H9 (cell line): ENCODE data around the gene RRP12. TPM values are rescaled to one million over a fixed set of nuclear protein-coding genes. Genes with fewer than 3 reads are reported as not detected.
A peak's percentile ranks its signal among the peaks of the same experiment; 100 is the strongest.

Experiments used
- DNase-seq: peaks from one replicate; pipeline ENCODE4 v3.0.0-alpha.2; 2017
- H2AFZ ChIP-seq: one replicate; pipeline ENCODE4 v1.6.1; 2013; ENCODE audit warnings: mild to moderate bottlenecking, low read length, control low read depth, moderate library complexity
- H2AK5ac ChIP-seq: 2 replicates; pipeline ENCODE4 v1.6.1; 2013; ENCODE audit warnings: low read length, control low read depth, mixed read lengths; ENCODE audit not compliant: insufficient read length
- H2BK120ac ChIP-seq: one replicate; pipeline ENCODE4 v1.6.1; 2013; ENCODE audit warnings: low read depth, mild to moderate bottlenecking, low read length, control low read depth, inconsistent platforms; ENCODE audit not compliant: poor library complexity, severe bottlenecking
- H2BK12ac ChIP-seq: 2 replicates; pipeline ENCODE4 v1.6.1; 2013; ENCODE audit warnings: low read length, control low read depth, mixed read lengths, low read depth; ENCODE audit not compliant: insufficient read length
- H2BK15ac ChIP-seq: 2 replicates; pipeline ENCODE4 v1.6.1; 2013; ENCODE audit warnings: low read depth, low read length, control low read depth
- H2BK20ac ChIP-seq: one replicate; pipeline ENCODE4 v1.6.1; 2013; ENCODE audit warnings: low read depth, mild to moderate bottlenecking, low read length, control low read depth, inconsistent platforms; ENCODE audit not compliant: poor library complexity, severe bottlenecking
- H2BK5ac ChIP-seq: 2 replicates; pipeline ENCODE4 v1.6.1; 2013; ENCODE audit warnings: low read length, control low read depth, mixed read lengths; ENCODE audit not compliant: insufficient read length
- H3K14ac ChIP-seq: 2 replicates; pipeline ENCODE4 v1.6.1; 2013; ENCODE audit warnings: low read length, control low read depth; ENCODE audit not compliant: insufficient read depth
- H3K18ac ChIP-seq: 2 replicates; pipeline ENCODE4 v1.6.1; 2013; ENCODE audit warnings: low read depth, mild to moderate bottlenecking, mixed read lengths, low read length, control low read depth; ENCODE audit not compliant: insufficient read length
- H3K23ac ChIP-seq: 2 replicates; pipeline ENCODE4 v1.6.1; 2013; ENCODE audit warnings: low read length, control low read depth, mixed read lengths, low read depth; ENCODE audit not compliant: insufficient read length
- H3K23me2 ChIP-seq: 2 replicates; pipeline ENCODE4 v1.6.1; 2013; ENCODE audit warnings: low read depth, mild to moderate bottlenecking, mixed read lengths, low read length, control low read depth; ENCODE audit not compliant: insufficient read length, poor library complexity, severe bottlenecking
- H3K27ac ChIP-seq: 2 replicates; pipeline ENCODE4 v1.5.1; 2013; ENCODE audit warnings: low read length, control low read depth, mixed read lengths, low read depth; ENCODE audit not compliant: insufficient read length
- H3K27me3 ChIP-seq: 2 replicates; pipeline ENCODE4 v1.6.1; 2013; ENCODE audit warnings: low read length, control low read depth, inconsistent platforms; ENCODE audit not compliant: insufficient read depth
- H3K4ac ChIP-seq: 2 replicates; pipeline ENCODE4 v1.6.1; 2013; ENCODE audit warnings: low read depth, mild to moderate bottlenecking, control low read depth, inconsistent platforms, low read length, moderate library complexity
- H3K4me1 ChIP-seq: 2 replicates; pipeline ENCODE4 v1.6.1; 2013; ENCODE audit warnings: low read length, control low read depth, inconsistent platforms; ENCODE audit not compliant: insufficient read depth
- H3K4me2 ChIP-seq: 2 replicates; pipeline ENCODE4 v1.6.1; 2013; ENCODE audit warnings: low read length, control low read depth, mixed read lengths; ENCODE audit not compliant: insufficient read length, insufficient read depth
- H3K56ac ChIP-seq: 2 replicates; pipeline ENCODE4 v1.6.1; 2013; ENCODE audit warnings: low read depth, mild to moderate bottlenecking, mixed read lengths, low read length, control low read depth; ENCODE audit not compliant: insufficient read length
- H3K79me1 ChIP-seq: 2 replicates; pipeline ENCODE4 v1.6.1; 2013; ENCODE audit warnings: low read depth, mild to moderate bottlenecking, moderate library complexity, low read length, control low read depth, inconsistent platforms; ENCODE audit not compliant: insufficient read depth, poor library complexity, severe bottlenecking
- H3K79me2 ChIP-seq: 2 replicates; pipeline ENCODE4 v1.6.1; 2013; ENCODE audit warnings: low read length, control low read depth, inconsistent platforms; ENCODE audit not compliant: insufficient read depth
- H3K9ac ChIP-seq: 2 replicates; pipeline ENCODE4 v1.6.1; 2013; ENCODE audit warnings: low read length, control low read depth, mixed read lengths; ENCODE audit not compliant: insufficient read length; ENCODE audit errors: extremely low read depth
- H3K9me3 ChIP-seq: one replicate; pipeline ENCODE4 v1.6.1; 2013; ENCODE audit warnings: low read depth, low read length, inconsistent platforms; ENCODE audit not compliant: control insufficient read depth
- H3T11ph ChIP-seq: one replicate; pipeline ENCODE4 v1.6.1; 2013; ENCODE audit warnings: mild to moderate bottlenecking, low read length, control low read depth, inconsistent platforms
- H4K20me1 ChIP-seq: one replicate; pipeline ENCODE4 v1.6.1; 2013; ENCODE audit not compliant: control insufficient read depth, insufficient read length, insufficient read depth
- H4K5ac ChIP-seq: 2 replicates; pipeline ENCODE4 v1.6.1; 2013; ENCODE audit warnings: low read depth, mild to moderate bottlenecking, mixed read lengths, low read length, control low read depth; ENCODE audit not compliant: insufficient read length
- H4K8ac ChIP-seq: replicated peaks from 2 replicates; pipeline ENCODE4 v1.6.1; 2013; ENCODE audit warnings: low read length, control low read depth, mixed read lengths, low read depth; ENCODE audit not compliant: insufficient read length
- H4K91ac ChIP-seq: 2 replicates; pipeline ENCODE4 v1.6.1; 2013; ENCODE audit warnings: low read depth, mild to moderate bottlenecking, moderate library complexity, mixed read lengths, low read length, control low read depth; ENCODE audit not compliant: insufficient read length
- H3K27ac Mint-ChIP-seq, 3 experiments: 2 replicates in 2 of 3; 3 replicates in 1 of 3; pipeline ENCODE4 v1.8.0; 2020 to 2021; ENCODE audit warnings: mixed read lengths in 3 of 3, mild to moderate bottlenecking in 1 of 3, moderate library complexity in 1 of 3
- H3K27me3 Mint-ChIP-seq: 2 replicates; pipeline ENCODE4 v1.8.0; 2021; ENCODE audit warnings: low read depth, mild to moderate bottlenecking, moderate library complexity, mixed read lengths
- H3K36me3 Mint-ChIP-seq, 3 experiments: 2 replicates in 2 of 3; 3 replicates in 1 of 3; pipeline ENCODE4 v1.8.0; 2020 to 2021; ENCODE audit warnings: low read depth in 3 of 3, mixed read lengths in 3 of 3; ENCODE audit not compliant: insufficient read depth in 1 of 3
- H3K4me1 Mint-ChIP-seq, 2 experiments: 2 replicates each; pipeline ENCODE4 v1.8.0; 2020; ENCODE audit warnings: mixed read lengths in 2 of 2
- H3K4me3 Mint-ChIP-seq, 2 experiments: 2 replicates in 1 of 2; 3 replicates in 1 of 2; pipeline ENCODE4 v1.8.0; 2020 to 2021; ENCODE audit warnings: mild to moderate bottlenecking in 2 of 2, mixed read lengths in 2 of 2, moderate library complexity in 1 of 2
- H3K9me3 Mint-ChIP-seq, 2 experiments: 2 replicates in 1 of 2; 3 replicates in 1 of 2; pipeline ENCODE4 v1.8.0; 2020; ENCODE audit warnings: mild to moderate bottlenecking in 2 of 2, mixed read lengths in 2 of 2, moderate library complexity in 1 of 2
- WGBS: extraction: QIAGEN DNeasy Blood & Tissue Kit; methylation state at CpG from one replicate; pipeline ENCODE4 v1.1.7; 2013; ENCODE audit warnings: missing lambda C conversion rate, low lambda C conversion rate, mixed read lengths; ENCODE audit not compliant: insufficient read length; ENCODE audit errors: extremely low coverage; 5-methylcytosine and 5-hydroxymethylcytosine counted together
- total RNA-seq: library from RNA; stranded (reverse); gene quantifications from 2 replicates; pipeline ENCODE4 v1.2.1, GENCODE V29; 2021
- TF ChIP-seq, protein P1 (sequence below): fragments of 200-600 bp; sonication (generic); conservative IDR thresholded peaks from 3 replicates; pipeline ENCODE4 v1.8.0; 2021; ENCODE audit warnings: antibody characterized with exemption, mild to moderate bottlenecking

RRP12 gene
- total RNA-seq, 1 experiment from 2014 or later: 71.6 TPM

- Histone ChIP-seq H3K14ac (no peak overlapping the region), H3K23me2 (no peaks in the 10 kb centered on the region), H4K20me1 (no peaks in the 10 kb centered on the region), H2BK5ac (no peak overlapping the region), H2BK15ac (no peak overlapping the region), H4K8ac (no peak overlapping the region), H2AFZ (no peak overlapping the region), H3K79me2 (no peaks in the 10 kb centered on the region), H3K4me2 (no peak overlapping the region), H2BK12ac (no peak overlapping the region), H3K23ac (no peak overlapping the region), H3K18ac (no peak overlapping the region), H3K9ac (no peak overlapping the region), H3K4me1 (no peaks in the 10 kb centered on the region), H3K56ac (no peak overlapping the region), H4K91ac (no peak overlapping the region), H3K79me1 (no peaks in the 10 kb centered on the region), H4K5ac (no peak overlapping the region), H2BK20ac (no peak overlapping the region), H3K4ac (no peak overlapping the region), H2AK5ac (no peak overlapping the region), H3K9me3 (no peaks in the 10 kb centered on the region), H3K27ac (no peak overlapping the region), H3T11ph (no peak overlapping the region), H3K27me3 (no peaks in the 10 kb centered on the region), H2BK120ac (no peak overlapping the region)
- H3K4me1 Mint-ChIP-seq: peaks cover 2 to 7% of the 10 kb centered on the region in 2 experiments; a peak in 3 of 4 replicates
- DNase-seq: no peak
- no peaks in the 10 kb centered on the region for H3K9me3 Mint-ChIP-seq
- H3K27me3 Mint-ChIP-seq: no peaks in the 10 kb centered on the region; the same call in 1 of the 2 replicates
- TF ChIP-seq, protein P1, sequence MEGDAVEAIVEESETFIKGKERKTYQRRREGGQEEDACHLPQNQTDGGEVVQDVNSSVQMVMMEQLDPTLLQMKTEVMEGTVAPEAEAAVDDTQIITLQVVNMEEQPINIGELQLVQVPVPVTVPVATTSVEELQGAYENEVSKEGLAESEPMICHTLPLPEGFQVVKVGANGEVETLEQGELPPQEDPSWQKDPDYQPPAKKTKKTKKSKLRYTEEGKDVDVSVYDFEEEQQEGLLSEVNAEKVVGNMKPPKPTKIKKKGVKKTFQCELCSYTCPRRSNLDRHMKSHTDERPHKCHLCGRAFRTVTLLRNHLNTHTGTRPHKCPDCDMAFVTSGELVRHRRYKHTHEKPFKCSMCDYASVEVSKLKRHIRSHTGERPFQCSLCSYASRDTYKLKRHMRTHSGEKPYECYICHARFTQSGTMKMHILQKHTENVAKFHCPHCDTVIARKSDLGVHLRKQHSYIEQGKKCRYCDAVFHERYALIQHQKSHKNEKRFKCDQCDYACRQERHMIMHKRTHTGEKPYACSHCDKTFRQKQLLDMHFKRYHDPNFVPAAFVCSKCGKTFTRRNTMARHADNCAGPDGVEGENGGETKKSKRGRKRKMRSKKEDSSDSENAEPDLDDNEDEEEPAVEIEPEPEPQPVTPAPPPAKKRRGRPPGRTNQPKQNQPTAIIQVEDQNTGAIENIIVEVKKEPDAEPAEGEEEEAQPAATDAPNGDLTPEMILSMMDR: no peak
- no peak overlapping the region for H3K4me3 Mint-ChIP-seq
- peaks cover 57 to 90% (median 81%) of the 10 kb centered on the region in 3 experiments for H3K36me3 Mint-ChIP-seq
- WGBS: no CpG with 5 or more reads among the region's 12 CpGs
- peak overlapping the region in 1 of 3 experiments; percentile 68; a peak in 1 of 7 replicates for H3K27ac Mint-ChIP-seq
Measured at GRCh38 chr10:97367126-97367649, 34.0 kb downstream of the RRP12 start.
